Measurements from ENCODE around the gene CFAP46. TPM values are rescaled to one million over a fixed set of nuclear protein-coding genes. Genes with fewer than 3 reads are reported as not detected.

Gene CFAP46
- total RNA-seq, 1 donor: 0.09 TPM

DNA sequence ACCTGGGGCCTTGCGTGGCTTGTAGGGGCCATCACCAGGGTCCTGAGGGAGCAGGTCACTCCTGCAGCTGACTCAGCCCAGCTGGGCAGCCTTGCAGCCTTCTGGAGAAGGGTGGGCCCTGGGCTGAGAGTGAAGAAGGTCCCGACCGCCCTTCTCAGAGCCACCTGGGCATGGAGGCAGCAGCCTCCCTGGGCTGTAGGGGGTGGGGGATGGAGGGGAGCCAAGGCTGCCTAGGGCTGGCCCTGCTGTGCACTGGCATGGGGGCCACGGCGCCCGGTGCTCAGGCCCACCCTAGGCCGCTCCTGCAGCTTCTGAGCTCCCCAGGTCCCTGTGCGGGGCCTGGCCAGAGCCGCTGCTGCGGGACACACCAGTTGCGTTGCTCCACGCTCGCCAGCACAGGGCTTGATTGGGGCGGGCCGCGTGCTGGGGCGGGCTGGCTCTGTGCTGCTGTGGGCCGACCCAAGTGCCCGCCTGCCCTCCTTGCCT is 92.8 kb downstream of the CFAP46 start:
- DNase-seq (ENCODE audit: low read depth): no peak
- no peak overlapping the region for H3K4me3 ChIP-seq (ENCODE audit: low read depth, low read length)
- TF ChIP-seq, protein P1, sequence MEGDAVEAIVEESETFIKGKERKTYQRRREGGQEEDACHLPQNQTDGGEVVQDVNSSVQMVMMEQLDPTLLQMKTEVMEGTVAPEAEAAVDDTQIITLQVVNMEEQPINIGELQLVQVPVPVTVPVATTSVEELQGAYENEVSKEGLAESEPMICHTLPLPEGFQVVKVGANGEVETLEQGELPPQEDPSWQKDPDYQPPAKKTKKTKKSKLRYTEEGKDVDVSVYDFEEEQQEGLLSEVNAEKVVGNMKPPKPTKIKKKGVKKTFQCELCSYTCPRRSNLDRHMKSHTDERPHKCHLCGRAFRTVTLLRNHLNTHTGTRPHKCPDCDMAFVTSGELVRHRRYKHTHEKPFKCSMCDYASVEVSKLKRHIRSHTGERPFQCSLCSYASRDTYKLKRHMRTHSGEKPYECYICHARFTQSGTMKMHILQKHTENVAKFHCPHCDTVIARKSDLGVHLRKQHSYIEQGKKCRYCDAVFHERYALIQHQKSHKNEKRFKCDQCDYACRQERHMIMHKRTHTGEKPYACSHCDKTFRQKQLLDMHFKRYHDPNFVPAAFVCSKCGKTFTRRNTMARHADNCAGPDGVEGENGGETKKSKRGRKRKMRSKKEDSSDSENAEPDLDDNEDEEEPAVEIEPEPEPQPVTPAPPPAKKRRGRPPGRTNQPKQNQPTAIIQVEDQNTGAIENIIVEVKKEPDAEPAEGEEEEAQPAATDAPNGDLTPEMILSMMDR (IDR thresholded peaks at IDR 0.05; ENCODE audit: insufficient read depth, low read length): no peak

DNA sequence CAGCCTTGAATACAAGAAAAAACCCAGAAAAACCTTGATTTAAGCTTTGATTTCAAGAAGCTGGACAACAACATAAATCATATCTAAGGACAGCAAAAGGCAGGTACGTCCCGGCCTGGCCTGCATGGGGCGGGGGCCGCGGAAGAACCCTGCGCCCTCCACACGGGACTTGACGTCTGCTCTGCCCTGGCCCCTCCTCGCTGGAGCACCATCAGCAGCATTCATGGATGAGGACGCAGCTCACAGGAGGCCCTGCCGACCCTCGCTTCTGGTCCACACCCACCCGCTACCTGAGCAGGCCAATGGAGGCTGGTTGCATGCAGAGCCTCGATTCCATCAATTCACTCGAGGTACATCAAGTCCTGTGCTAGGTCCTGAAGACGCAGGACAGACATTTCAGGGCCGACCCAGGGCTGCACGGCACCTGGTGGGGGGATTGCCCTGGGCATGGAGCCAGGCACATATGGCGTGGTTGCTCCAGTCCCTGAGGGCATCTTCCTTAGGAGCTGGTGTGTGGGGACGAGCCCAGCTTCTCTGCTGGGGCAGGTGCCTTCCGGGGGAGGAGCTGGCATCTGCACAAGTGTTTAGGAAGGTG is 93.3 kb downstream of the CFAP46 start:
- TF ChIP-seq, protein P1 (IDR thresholded peaks at IDR 0.05; ENCODE audit: insufficient read depth, low read length): no peak

DNA sequence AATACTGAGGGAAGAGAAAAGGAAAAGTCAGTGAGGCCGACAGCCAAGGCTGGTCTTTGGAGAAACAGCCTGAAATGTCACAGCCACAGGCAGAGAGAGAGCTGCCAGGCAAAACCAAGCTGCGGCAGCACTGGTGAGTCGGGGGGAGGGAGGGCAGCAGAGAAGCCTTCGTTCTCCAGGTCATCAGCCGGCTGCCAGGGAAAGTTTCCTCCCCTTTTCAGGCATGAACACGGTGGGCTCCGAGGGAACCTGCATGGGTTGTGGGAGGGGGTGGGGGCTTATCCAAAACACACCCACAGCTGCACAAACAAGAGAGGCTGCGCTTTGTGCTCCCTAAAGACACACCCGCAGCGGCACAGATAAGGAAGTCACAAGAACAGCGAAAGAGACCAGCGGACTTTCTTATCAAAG is 94.1 kb downstream of the CFAP46 start:
- no peak for DNase-seq (ENCODE audit: low read depth)
- no peak overlapping the region for H3K4me3 ChIP-seq (ENCODE audit: low read depth, low read length)
- TF ChIP-seq, protein P1 (IDR thresholded peaks at IDR 0.05; ENCODE audit: insufficient read depth, low read length): no peak

More for the DNA sequence above, 93.3 kb downstream of the CFAP46 start:
- no peak for DNase-seq (ENCODE audit: low read depth)
- no peak overlapping the region for H3K4me3 ChIP-seq (ENCODE audit: low read depth, low read length)

- H3K4me3 ChIP-seq (ENCODE audit: low read depth, low read length): no peak overlapping the region
- no peak for DNase-seq (ENCODE audit: low read depth)
- TF ChIP-seq, protein P1 (IDR thresholded peaks at IDR 0.05; ENCODE audit: insufficient read depth, low read length): no peak
These were observed 94.5 kb downstream of the CFAP46 start for GRCh38 chr10:132847856-132848255.

DNA sequence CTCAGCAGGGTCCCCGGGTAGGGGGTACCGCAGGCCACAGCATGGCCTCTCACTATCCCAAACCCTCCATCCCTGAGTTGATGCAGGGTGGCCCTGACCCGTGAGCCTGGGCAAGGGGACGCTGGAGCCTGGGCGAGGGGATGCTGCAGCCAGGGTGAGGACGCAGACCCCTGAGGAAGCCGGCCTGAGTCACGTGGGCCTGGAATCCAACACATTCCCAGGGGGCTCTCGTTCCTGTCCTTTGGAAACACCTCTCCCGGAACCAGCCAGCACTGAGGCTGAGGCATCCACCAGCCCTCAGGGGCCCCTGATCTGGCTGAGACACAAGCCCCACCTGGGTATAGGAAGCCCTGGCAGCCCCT is 95.0 kb downstream of the CFAP46 start:
- no peak overlapping the region for H3K4me3 ChIP-seq (ENCODE audit: low read depth, low read length)
- TF ChIP-seq, protein P1 (IDR thresholded peaks at IDR 0.05; ENCODE audit: insufficient read depth, low read length): no peak
- no peak for DNase-seq (ENCODE audit: low read depth)

- TF ChIP-seq, protein P1 (IDR thresholded peaks at IDR 0.05; ENCODE audit: insufficient read depth, low read length): no peak
- H3K4me3 ChIP-seq (ENCODE audit: low read depth, low read length): no peak overlapping the region
- no peak for DNase-seq (ENCODE audit: low read depth)
These were observed 95.5 kb downstream of the CFAP46 start for GRCh38 chr10:132846631-132847415.

Measured in fibroblast of the aortic adventitia (primary cell).